NCI-H345 treated with DMSO at 0.1 percent for 48 hours (cell line): Measurements from ENCODE around the gene OPCML.
A peak's percentile ranks its signal among the peaks of the same experiment; 100 is the strongest.

Experiments
- DNase-seq: peaks from one replicate; lab custom pipeline; 2025; ENCODE audit not compliant: unreplicated experiment; lab: John Stamatoyannopoulos, UW

The OPCML gene

GRCh38 chr11:132595711-132596134 is 936.6 kb downstream of the OPCML start:
- peak; percentile 23 for DNase-seq

- no peak for DNase-seq
These were observed 937.1 kb downstream of the OPCML start for GRCh38 chr11:132595246-132595645.

GRCh38 chr11:132590986-132591385 is 941.3 kb downstream of the OPCML start:
- DNase-seq = no peak

- no peak for DNase-seq
These were observed 941.7 kb downstream of the OPCML start for GRCh38 chr11:132590554-132590953.

- no peak for DNase-seq
These were observed 942.5 kb downstream of the OPCML start for GRCh38 chr11:132589791-132590190.

GRCh38 chr11:132588366-132588765 is 943.9 kb downstream of the OPCML start:
- DNase-seq = no peak

- no peak for DNase-seq
These were observed 944.6 kb downstream of the OPCML start for GRCh38 chr11:132587716-132588115.

- DNase-seq = no peak
These were observed 945.5 kb downstream of the OPCML start for GRCh38 chr11:132586801-132587200.

- no peak for DNase-seq
These were observed 952.5 kb downstream of the OPCML start for GRCh38 chr11:132579634-132580327.

- DNase-seq = no peak
These were observed 953.2 kb downstream of the OPCML start for GRCh38 chr11:132579136-132579535.

- no peak for DNase-seq
These were observed 953.7 kb downstream of the OPCML start for GRCh38 chr11:132578580-132578979.

- no peak for DNase-seq
These were observed 955.6 kb downstream of the OPCML start for GRCh38 chr11:132576706-132577105.

GRCh38 chr11:132564091-132564885 is 968.0 kb downstream of the OPCML start:
- DNase-seq = no peak

GRCh38 chr11:132563050-132563449 is 969.3 kb downstream of the OPCML start:
- DNase-seq = no peak

- no peak for DNase-seq
These were observed 970.4 kb downstream of the OPCML start for GRCh38 chr11:132561937-132562336.

GRCh38 chr11:132559331-132560036 is 972.8 kb downstream of the OPCML start:
- DNase-seq = no peak

GRCh38 chr11:132556316-132556715 is 976.0 kb downstream of the OPCML start:
- no peak for DNase-seq

GRCh38 chr11:132555617-132556016 is 976.7 kb downstream of the OPCML start:
- no peak for DNase-seq

- no peak for DNase-seq
These were observed 981.3 kb downstream of the OPCML start for GRCh38 chr11:132551016-132551415.

GRCh38 chr11:132549561-132549960 is 982.7 kb downstream of the OPCML start:
- no peak for DNase-seq

- DNase-seq = no peak
These were observed 983.3 kb downstream of the OPCML start for GRCh38 chr11:132549001-132549400.

- no peak for DNase-seq
These were observed 988.3 kb downstream of the OPCML start for GRCh38 chr11:132544007-132544406.
